Measurements from ENCODE around the gene VAMP5. TPM values are rescaled to one million over a fixed set of nuclear protein-coding genes. Genes with fewer than 3 reads are reported as not detected.

VAMP5 gene
- total and polyA plus RNA-seq, 2 experiments from 2014 or later, result 0.87 to 7.8 TPM

- H3K9me3 Mint-ChIP-seq, result peaks cover 3% of the 10 kb centered on the region; the same call in 2 of the 3 replicates
Observed at GRCh38 chr2:85540133-85540648, 44.0 kb upstream of the VAMP5 start.

More at GRCh38 chr2:85540133-85540648, 44.0 kb upstream of the VAMP5 start:
- Mint-ChIP-seq H3K36me3 (ENCODE audit: low read depth) (peaks cover 66% of the 10 kb centered on the region), H3K4me3 (peak overlapping the region; percentile 98), H3K27ac (peak overlapping the region; percentile 98), H3K27me3 (ENCODE audit: insufficient read depth, low read depth, poor library complexity) (peaks cover 19% of the 10 kb centered on the region), H3K4me1 (peaks cover 50% of the 10 kb centered on the region)
- Histone ChIP-seq H3K79me2 (replicated peaks; ENCODE audit: insufficient read depth) (peaks cover 47% of the 10 kb centered on the region), H3K4me1 (ENCODE audit: insufficient read depth) (peaks cover 23% of the 10 kb centered on the region), H3K27me3 (ENCODE audit: insufficient read depth) (no peaks in the 10 kb centered on the region), H4K20me1 (replicated peaks; ENCODE audit: insufficient read depth) (peaks cover 38% of the 10 kb centered on the region), H3K4me3 (peak overlapping the region; percentile 92), H3K9me2 (ENCODE audit: insufficient read depth) (no peaks in the 10 kb centered on the region), H3K36me3 (ENCODE audit: insufficient read depth) (peaks cover 53% of the 10 kb centered on the region), H2AFZ (no peak overlapping the region), H3F3A (replicated peaks; ENCODE audit: low read depth) (peaks cover 55% of the 10 kb centered on the region), H3K4me2 (peak overlapping the region; percentile 96), H3K27ac (ENCODE audit: low read depth) (peak overlapping the region; percentile 100)
- DNase-seq (ENCODE audit: low spot score) (no peak), ATAC-seq (no peak)
- TF ChIP-seq STAT1 (IDR thresholded peaks at IDR 0.05; ENCODE audit: unreplicated experiment) (no peak), EZH2phosphoT487 (IDR thresholded peaks at IDR 0.05; ENCODE audit: unreplicated experiment) (no peak), NANOG (IDR thresholded peaks at IDR 0.05; ENCODE audit: borderline replicate concordance) (no peak), POLR2AphosphoS5 (IDR thresholded peaks at IDR 0.05; ENCODE audit: low read depth) (no peak), CTCF (conservative IDR thresholded peaks at IDR 0.05; ENCODE audit: low read depth in 2 of 2) (no peak), ZNF114 (CRISPR knock-in tag; IDR thresholded peaks at IDR 0.05) (no peak), ZNF462 (CRISPR knock-in tag; IDR thresholded peaks at IDR 0.05) (no peak), ZNF331 (CRISPR knock-in tag; IDR thresholded peaks at IDR 0.05; ENCODE audit: low read depth) (no peak), CREB1 (CRISPR knock-in tag; IDR thresholded peaks at IDR 0.05; ENCODE audit: low read depth) (no peak), REST (IDR thresholded peaks at IDR 0.05; ENCODE audit: unreplicated experiment) (no peak), EZH2 (IDR thresholded peaks at IDR 0.05; ENCODE audit: low read depth, unreplicated experiment) (no peak), ETS1 (IDR thresholded peaks at IDR 0.05) (no peak)

Measured in GM23338 (cell line).